ENCODE measurements around the gene RAC3. TPM values are rescaled to one million over a fixed set of nuclear protein-coding genes. Genes with fewer than 3 reads are reported as not detected.

The RAC3 gene
- total and polyA plus RNA-seq, 7 donors: 0.60 to 11.8 (median 2.8) TPM

DNA sequence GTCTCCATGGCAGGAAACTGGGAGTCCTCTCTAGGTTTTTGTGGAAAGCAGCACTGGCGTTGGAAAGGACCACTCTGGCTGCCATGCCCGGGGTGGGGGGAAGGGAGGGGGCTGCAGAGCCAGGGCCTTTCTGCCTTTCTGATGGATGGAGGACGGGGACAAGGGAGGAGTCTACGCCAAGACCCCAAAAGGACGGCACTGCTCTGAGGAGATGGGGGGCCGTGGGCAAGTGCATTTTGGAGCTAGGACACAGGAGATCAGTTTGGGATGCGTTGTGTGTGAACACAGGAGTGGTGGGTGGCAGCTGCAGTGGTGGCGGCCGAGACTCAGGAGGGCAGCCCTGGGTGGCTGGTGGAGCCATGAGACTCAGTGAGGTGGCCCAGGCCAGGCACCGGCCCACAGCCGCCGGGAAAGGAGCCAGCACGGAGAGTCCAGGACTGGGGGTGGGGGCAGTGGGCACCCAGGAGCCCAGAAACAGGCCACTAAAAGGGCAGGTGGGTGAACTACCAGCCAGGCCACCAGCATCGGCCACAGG is 10.8 kb upstream of the RAC3 start:
- DNase-seq: no peak
- Histone ChIP-seq H3K27me3 (no peaks in the 10 kb centered on the region), H3K9me3 (no peaks in the 10 kb centered on the region), H3K27ac (no peak overlapping the region), H3K4me1 (peaks cover 0 to 40% (median 32%) of the 10 kb centered on the region in 4 donors), H3K4me3 (no peak overlapping the region), H3K36me3 (peaks cover 0 to 18% (median 0%) of the 10 kb centered on the region in 4 donors)
- TF ChIP-seq POLR2AphosphoS5 (IDR thresholded peaks at IDR 0.05) (no peak), EP300 (IDR thresholded peaks at IDR 0.05) (no peak), POLR2A (IDR thresholded peaks at IDR 0.05) (no peak)
- TF ChIP-seq, protein P1, sequence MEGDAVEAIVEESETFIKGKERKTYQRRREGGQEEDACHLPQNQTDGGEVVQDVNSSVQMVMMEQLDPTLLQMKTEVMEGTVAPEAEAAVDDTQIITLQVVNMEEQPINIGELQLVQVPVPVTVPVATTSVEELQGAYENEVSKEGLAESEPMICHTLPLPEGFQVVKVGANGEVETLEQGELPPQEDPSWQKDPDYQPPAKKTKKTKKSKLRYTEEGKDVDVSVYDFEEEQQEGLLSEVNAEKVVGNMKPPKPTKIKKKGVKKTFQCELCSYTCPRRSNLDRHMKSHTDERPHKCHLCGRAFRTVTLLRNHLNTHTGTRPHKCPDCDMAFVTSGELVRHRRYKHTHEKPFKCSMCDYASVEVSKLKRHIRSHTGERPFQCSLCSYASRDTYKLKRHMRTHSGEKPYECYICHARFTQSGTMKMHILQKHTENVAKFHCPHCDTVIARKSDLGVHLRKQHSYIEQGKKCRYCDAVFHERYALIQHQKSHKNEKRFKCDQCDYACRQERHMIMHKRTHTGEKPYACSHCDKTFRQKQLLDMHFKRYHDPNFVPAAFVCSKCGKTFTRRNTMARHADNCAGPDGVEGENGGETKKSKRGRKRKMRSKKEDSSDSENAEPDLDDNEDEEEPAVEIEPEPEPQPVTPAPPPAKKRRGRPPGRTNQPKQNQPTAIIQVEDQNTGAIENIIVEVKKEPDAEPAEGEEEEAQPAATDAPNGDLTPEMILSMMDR (IDR thresholded peaks at IDR 0.05): no peak
- intact Hi-C loops (cut with DNase I): loop anchor here (1.0 to 5.0 kb wide), 2 partner anchors 43 to 61 kb away; partner anchors contain the start of gene ASPSCR1
- 73 to 87% methylated on average over 14 of the region's 14 CpGs for WGBS, 2 donors

GRCh38 chr17:82021107-82021899 is 10.2 kb upstream of the RAC3 start:
- DNase-seq: peak; percentile 89
- Histone ChIP-seq H3K27ac (peak overlapping the region in 1 of 4 donors; percentile 84), H3K4me1 (peaks cover 0 to 40% (median 32%) of the 10 kb centered on the region in 4 donors), H3K27me3 (no peaks in the 10 kb centered on the region), H3K4me3 (peak overlapping the region in 3 of 4 donors; percentile 85 to 98 (median 86)), H3K36me3 (peaks cover 0 to 18% (median 0%) of the 10 kb centered on the region in 4 donors), H3K9me3 (no peaks in the 10 kb centered on the region)
- WGBS, 2 donors: 10 to 46% methylated on average over 25 of the region's 25 CpGs
- intact Hi-C loops (cut with DNase I): loop anchor here (1.0 to 5.0 kb wide), 2 partner anchors 44 to 62 kb away; partner anchors contain the start of gene ASPSCR1
- TF ChIP-seq POLR2A (IDR thresholded peaks at IDR 0.05): no peak
- TF ChIP-seq, protein P1 (IDR thresholded peaks at IDR 0.05): peak; percentile 64 to 85 (median 74)

GRCh38 chr17:82021900-82022309 is 9.6 kb upstream of the RAC3 start:
- intact Hi-C loops (cut with DNase I): loop anchor here (1.0 to 5.0 kb wide), 2 partner anchors 45 to 63 kb away; partner anchors contain the start of gene ASPSCR1
- H3K4me1 ChIP-seq: peaks cover 0 to 40% (median 32%) of the 10 kb centered on the region in 4 donors
- DNase-seq: no peak
- 2 to 8% methylated on average over 10 of the region's 10 CpGs for WGBS, 2 donors
- peak overlapping the region; percentile 62 to 98 (median 86) for H3K4me3 ChIP-seq
- no peaks in the 10 kb centered on the region for H3K27me3 ChIP-seq
- TF ChIP-seq POLR2A (IDR thresholded peaks at IDR 0.05): no peak
- TF ChIP-seq, protein P1 (IDR thresholded peaks at IDR 0.05): no peak
- TF ChIP-seq EP300 (IDR thresholded peaks at IDR 0.05): no peak
- TF ChIP-seq POLR2AphosphoS5 (IDR thresholded peaks at IDR 0.05): no peak
- peak overlapping the region; percentile 75 to 84 (median 80) for H3K27ac ChIP-seq
- H3K36me3 ChIP-seq: peaks cover 0 to 18% (median 0%) of the 10 kb centered on the region in 4 donors
- no peaks in the 10 kb centered on the region for H3K9me3 ChIP-seq

- 1% methylated on average over 64 of the region's 64 CpGs for WGBS, 2 donors
- H3K27me3 ChIP-seq: no peaks in the 10 kb centered on the region
- intact Hi-C loops (cut with DNase I): loop anchor here (5.0 kb wide), 1 partner anchor 45 kb away; the partner anchor contains the start of gene ASPSCR1
- no peaks in the 10 kb centered on the region for H3K9me3 ChIP-seq
- no peak for TF ChIP-seq EP300 (IDR thresholded peaks at IDR 0.05)
- TF ChIP-seq, protein P1 (IDR thresholded peaks at IDR 0.05): no peak
- TF ChIP-seq POLR2A (IDR thresholded peaks at IDR 0.05): peak; percentile 32 to 35
- TF ChIP-seq POLR2AphosphoS5 (IDR thresholded peaks at IDR 0.05): peak; percentile 10 to 85 (median 78)
- H3K4me1 ChIP-seq: peaks cover 0 to 40% (median 32%) of the 10 kb centered on the region in 4 donors
- peak within 1 kb of the TSS; percentile 66 to 98 (median 86) for H3K4me3 ChIP-seq
- peaks cover 0 to 15% (median 0%) of the 10 kb centered on the region in 4 donors for H3K36me3 ChIP-seq
- H3K27ac ChIP-seq: peak within 1 kb of the TSS; percentile 75 to 84 (median 80)
- DNase-seq: no peak
Measured at GRCh38 chr17:82022310-82022980, 9.0 kb upstream of the RAC3 start, which contains the start of gene CENPX. CENPX (minus strand) TSS chr17:82022878; CDS start chr17:82022861, 17 bp downstream.

All from sigmoid colon (tissue), 7 donors.